ENCODE results near the gene AAK1.

- TF ChIP-seq EP300 (IDR thresholded peaks at IDR 0.05) (no peak), CTCF (IDR thresholded peaks at IDR 0.05) (no peak), POLR2AphosphoS5 (IDR thresholded peaks at IDR 0.05) (no peak)
These were observed 34.4 kb upstream of the AAK1 start for GRCh38 chr2:69677914-69678313.
